WI38 (cell line): Measurements from ENCODE around the gene VPS11.

Experiments used
- H3K4me3 ChIP-seq: 2 replicates; pipeline ENCODE4 v1.5.1; 2011; ENCODE audit warnings: low read depth, mild to moderate bottlenecking, control low read depth, low read length
- TF ChIP-seq, protein P1 (sequence below): IDR thresholded peaks from 2 replicates; pipeline ENCODE4 v1.5.1; 2012; ENCODE audit warnings: low read depth, mild to moderate bottlenecking, control low read depth, low read length

VPS11 gene

DNA sequence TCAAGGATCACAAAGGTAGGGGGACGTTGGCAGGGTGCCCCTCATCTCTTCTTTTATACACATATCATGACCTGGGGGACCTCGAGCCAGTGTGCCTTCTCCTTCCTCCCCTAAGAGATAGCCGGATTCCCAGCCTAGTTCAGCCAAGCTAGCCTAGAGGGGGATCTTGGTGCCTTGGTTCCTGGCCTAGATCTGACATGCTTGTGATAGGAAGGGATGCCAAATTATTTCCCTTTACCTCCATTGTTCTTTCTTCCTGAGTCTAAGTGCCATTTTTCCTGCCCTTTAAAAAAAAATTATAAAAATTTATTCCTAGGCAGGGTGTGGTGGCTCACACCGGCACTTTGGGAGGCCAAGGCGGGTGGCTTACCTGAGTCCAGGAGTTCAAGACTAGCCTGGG, 46.7 kb downstream of the VPS11 start:
- TF ChIP-seq, protein P1, sequence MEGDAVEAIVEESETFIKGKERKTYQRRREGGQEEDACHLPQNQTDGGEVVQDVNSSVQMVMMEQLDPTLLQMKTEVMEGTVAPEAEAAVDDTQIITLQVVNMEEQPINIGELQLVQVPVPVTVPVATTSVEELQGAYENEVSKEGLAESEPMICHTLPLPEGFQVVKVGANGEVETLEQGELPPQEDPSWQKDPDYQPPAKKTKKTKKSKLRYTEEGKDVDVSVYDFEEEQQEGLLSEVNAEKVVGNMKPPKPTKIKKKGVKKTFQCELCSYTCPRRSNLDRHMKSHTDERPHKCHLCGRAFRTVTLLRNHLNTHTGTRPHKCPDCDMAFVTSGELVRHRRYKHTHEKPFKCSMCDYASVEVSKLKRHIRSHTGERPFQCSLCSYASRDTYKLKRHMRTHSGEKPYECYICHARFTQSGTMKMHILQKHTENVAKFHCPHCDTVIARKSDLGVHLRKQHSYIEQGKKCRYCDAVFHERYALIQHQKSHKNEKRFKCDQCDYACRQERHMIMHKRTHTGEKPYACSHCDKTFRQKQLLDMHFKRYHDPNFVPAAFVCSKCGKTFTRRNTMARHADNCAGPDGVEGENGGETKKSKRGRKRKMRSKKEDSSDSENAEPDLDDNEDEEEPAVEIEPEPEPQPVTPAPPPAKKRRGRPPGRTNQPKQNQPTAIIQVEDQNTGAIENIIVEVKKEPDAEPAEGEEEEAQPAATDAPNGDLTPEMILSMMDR, result no peak
- H3K4me3 ChIP-seq, result no peak overlapping the region

DNA sequence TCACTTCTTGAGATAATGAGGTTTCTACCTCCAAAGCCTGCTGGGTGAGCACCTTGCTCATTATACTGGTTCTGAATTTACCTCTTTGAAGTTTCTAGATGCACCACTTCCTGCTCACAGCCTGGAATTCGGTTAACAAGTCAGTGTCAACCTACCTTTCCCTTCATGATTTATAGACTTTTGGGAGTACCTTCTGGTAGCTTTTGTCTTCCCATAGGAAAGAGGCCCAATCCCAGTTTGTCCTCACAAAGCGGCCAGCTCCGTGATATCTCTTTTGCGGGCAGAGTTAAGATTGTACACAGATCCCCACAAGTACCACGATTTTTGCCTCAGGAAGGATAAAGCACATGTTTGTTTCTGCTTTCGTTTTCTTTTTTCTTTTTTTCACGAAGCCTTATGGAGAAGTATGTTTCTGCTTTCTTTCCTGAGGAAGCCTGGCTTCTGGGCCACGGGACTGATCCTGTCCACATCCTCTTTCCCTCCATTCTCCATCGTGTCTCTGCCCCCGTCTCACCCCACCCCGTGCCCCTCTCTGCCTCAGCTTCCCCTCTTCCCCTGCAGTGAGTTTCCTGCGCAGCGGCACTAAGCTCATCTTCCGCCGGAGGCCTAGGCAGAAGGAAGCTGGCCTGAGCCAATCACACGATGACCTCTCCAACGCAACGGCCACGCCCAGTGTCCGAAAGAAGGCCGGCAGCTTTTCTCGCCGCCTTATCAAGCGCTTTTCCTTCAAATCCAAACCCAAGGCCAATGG, 48.0 kb downstream of the VPS11 start:
- H3K4me3 ChIP-seq, result no peak overlapping the region
- TF ChIP-seq, protein P1, result no peak

DNA sequence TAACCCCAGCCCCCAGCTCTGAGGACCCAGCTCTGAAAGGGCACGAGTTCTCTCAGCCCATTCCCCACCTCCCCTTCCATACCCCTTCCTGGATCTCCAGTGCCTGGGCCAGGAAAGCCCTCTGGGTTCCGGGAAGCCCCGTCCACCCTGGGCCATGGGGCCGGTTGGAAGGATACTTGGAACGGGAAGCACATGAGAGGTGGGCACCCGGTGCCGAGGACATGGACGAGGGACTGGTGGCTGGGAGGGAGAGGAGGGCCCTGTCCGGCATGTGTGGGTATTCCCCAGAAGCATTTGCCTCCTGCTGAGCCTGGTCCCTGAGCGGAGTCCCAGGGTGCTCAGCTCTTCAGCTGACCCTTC, 48.6 kb downstream of the VPS11 start:
- H3K4me3 ChIP-seq, result no peak overlapping the region
- TF ChIP-seq, protein P1, result no peak

DNA sequence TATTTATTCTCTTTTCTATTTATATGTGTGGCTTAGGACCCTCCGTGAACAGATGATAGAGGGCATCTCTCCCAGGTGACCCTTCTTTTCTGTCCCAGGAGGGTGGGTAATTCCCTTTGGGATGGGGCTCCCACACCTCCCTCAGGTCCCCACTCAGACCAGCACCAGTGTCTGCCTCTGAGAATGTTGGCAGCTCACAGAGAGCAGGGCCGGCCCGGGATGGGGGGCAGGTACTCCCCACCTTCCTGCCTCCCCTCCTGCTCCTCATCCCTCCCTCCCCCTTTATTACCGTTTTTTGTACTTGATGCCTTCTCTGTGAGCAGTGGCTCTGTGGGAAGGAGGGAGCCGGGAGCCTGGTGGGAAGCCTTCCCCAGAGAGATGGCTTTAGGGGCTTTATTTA, 49.0 kb downstream of the VPS11 start:
- TF ChIP-seq, protein P1, result no peak
- no peak overlapping the region for H3K4me3 ChIP-seq

DNA sequence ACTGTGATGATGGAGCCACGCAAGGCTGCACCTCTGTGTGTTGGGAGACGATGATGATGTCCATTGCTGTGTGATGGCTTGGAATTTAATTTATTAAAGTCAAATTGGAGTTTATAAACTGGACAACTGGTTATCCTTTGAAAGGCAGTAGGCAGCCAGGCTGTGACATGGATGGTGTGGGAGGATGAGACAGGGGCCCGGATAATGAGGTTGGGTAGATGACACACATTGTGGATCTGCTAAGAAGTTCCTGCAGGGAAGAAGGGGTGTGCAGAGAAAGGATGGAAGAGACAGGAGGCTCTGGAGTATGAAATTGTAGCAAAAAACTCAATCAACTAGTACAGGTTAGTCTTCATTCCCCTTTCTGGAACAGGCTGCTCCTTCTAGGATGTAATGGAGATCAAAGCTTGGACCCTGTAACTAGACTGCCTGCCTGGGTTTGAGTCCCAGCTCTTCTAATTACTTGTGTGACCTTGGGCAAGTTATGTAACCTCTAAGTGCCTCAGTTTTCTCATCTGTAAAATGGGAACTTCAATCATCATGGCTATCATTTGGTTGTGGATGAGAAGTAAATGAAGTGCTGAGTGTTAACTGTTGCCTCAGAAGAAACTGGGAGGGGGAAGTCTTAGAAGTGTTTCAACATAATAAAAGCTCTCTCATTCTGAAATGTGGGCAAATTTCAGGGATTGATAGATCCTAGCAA, 49.5 kb downstream of the VPS11 start:
- no peak overlapping the region for H3K4me3 ChIP-seq
- TF ChIP-seq, protein P1, result no peak

DNA sequence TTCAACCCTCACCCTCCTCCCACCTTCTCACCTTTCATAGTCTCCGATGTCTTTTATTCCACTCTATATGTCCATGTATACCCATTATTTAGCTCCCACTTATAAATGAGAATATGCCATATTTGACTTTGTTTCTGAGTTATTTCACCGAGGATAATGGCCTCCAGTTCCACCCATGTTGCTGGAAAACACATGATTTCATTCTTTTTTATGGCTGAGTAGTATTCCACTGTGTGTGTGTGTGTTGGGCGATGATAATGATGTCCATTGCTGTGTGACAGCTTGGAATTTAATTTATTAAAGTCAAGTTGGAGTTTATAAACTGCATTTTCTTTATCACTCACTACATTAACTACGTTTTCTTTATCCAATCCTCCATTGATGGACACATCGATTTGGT, 50.6 kb downstream of the VPS11 start:
- H3K4me3 ChIP-seq, result no peak overlapping the region
- TF ChIP-seq, protein P1, result no peak

DNA sequence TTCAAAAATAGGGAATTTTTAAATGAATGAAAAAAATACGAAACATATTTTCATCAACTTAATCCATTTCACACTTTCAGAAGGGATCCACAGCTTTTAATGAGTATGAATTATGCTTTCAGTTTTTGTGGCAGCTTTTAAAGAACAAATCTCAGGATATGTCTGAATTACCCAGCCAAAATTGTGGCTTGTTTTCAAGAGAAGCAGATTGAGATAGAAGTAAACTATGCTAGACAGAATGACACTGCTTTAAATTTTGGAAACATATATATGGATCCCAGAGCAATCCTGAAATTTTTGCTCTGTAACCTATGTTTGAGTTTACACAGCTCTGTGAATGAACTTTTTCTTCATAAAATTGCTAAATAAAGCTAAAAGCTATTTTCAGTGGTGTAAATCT, 51.3 kb downstream of the VPS11 start:
- TF ChIP-seq, protein P1, result no peak

More for the DNA sequence above, 51.3 kb downstream of the VPS11 start:
- H3K4me3 ChIP-seq, result no peak overlapping the region
